Loucy (cell line): Measurements from ENCODE around the gene SLC39A8.

Source experiments
- H2AFZ ChIP-seq: fragments of 200-600 bp; sonication (generic); 2 replicates; pipeline ENCODE4 v1.6.0; 2016; ENCODE audit warnings: antibody characterized with exemption, mild to moderate bottlenecking, low read length, moderate library complexity
- H3F3A ChIP-seq: fragments of 200-600 bp; 2 replicates; pipeline ENCODE4 v1.6.0; 2016; ENCODE audit warnings: antibody characterized with exemption, low read depth, mild to moderate bottlenecking
- H3K27me3 ChIP-seq: fragments of 200-600 bp; sonication (generic); 2 replicates; pipeline ENCODE4 v1.6.1; 2014; ENCODE audit warnings: low read length, mild to moderate bottlenecking; ENCODE audit not compliant: insufficient read depth, poor library complexity, severe bottlenecking
- H3K36me3 ChIP-seq: fragments of 200-600 bp; sonication (generic); 2 replicates; pipeline ENCODE4 v1.6.1; 2016; ENCODE audit warnings: low read length; ENCODE audit not compliant: insufficient read depth
- H3K4me1 ChIP-seq: fragments of 200-600 bp; sonication (generic); 2 replicates; pipeline ENCODE4 v1.5.1; 2014; ENCODE audit warnings: low read length, mild to moderate bottlenecking; ENCODE audit not compliant: insufficient read depth, poor library complexity, severe bottlenecking
- H3K4me2 ChIP-seq: fragments of 200-600 bp; sonication (generic); 2 replicates; pipeline ENCODE4 v1.6.0; 2014; ENCODE audit warnings: antibody characterized with exemption, low read length, low read depth, mild to moderate bottlenecking; ENCODE audit not compliant: poor library complexity, severe bottlenecking
- H3K4me3 ChIP-seq: fragments of 200-600 bp; sonication (generic); 2 replicates; pipeline ENCODE4 v1.5.1; 2014; ENCODE audit warnings: low read length, mild to moderate bottlenecking, mixed read lengths; ENCODE audit not compliant: poor library complexity, severe bottlenecking
- H3K79me2 ChIP-seq: fragments of 200-600 bp; sonication (generic); 2 replicates; pipeline ENCODE4 v1.6.1; 2014; ENCODE audit warnings: low read length; ENCODE audit not compliant: insufficient read depth
- H3K9ac ChIP-seq: fragments of 200-600 bp; sonication (generic); 2 replicates; pipeline ENCODE4 v1.6.0; 2014; ENCODE audit warnings: mild to moderate bottlenecking, low read depth, low read length, moderate library complexity; ENCODE audit not compliant: poor library complexity, severe bottlenecking
- H3K9me2 ChIP-seq: fragments of 200-600 bp; sonication (generic); replicated peaks from 2 replicates; pipeline ENCODE4 v1.6.1; 2016; ENCODE audit warnings: low read depth, low read length, mixed read lengths
- H3K9me3 ChIP-seq: fragments of 200-600 bp; sonication (generic); 2 replicates; pipeline ENCODE4 v1.6.1; 2014; ENCODE audit warnings: mild to moderate bottlenecking, antibody characterized with exemption, low read length, low read depth; ENCODE audit not compliant: insufficient read depth
- H4K20me1 ChIP-seq: fragments of 200-600 bp; sonication (generic); 2 replicates; pipeline ENCODE4 v1.6.0; 2014; ENCODE audit warnings: antibody characterized with exemption, low read length, mild to moderate bottlenecking; ENCODE audit not compliant: insufficient read depth, poor library complexity, severe bottlenecking
- EZH2phosphoT487 ChIP-seq: fragments of 200-600 bp; IDR thresholded peaks from 2 replicates; pipeline ENCODE4 v1.6.1; 2018; ENCODE audit warnings: antibody characterized with exemption, mild to moderate bottlenecking, moderate library complexity, borderline replicate concordance
- TF ChIP-seq, protein P1 (sequence below): fragments of 200-600 bp; sonication (generic); conservative IDR thresholded peaks from 2 replicates; pipeline ENCODE4 v1.5.1; 2014; ENCODE audit warnings: mild to moderate bottlenecking, antibody characterized with exemption, low read length

The SLC39A8 gene

DNA sequence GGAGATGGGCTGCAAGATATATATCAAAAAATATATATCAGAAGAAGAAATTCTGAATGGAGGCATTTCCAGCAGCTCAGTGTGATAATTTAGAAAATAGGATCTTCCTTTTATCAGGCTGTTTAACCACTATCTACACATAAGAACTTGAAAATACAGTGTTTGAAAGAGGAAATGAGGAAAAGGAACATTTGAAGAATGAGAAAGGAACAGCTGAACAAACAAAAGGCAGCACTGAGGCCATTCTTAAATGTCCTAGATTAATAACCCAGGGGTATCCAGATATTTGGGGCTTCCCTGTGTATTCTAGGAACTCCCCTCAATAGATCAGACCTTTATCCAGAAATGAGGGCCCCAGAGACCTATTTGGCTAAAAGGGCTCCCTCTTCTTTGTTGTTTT, 4.1 kb downstream of the SLC39A8 start:
- H3F3A ChIP-seq = peaks cover 13% of the 10 kb centered on the region; the same call in 1 of the 2 replicates
- TF ChIP-seq, protein P1, sequence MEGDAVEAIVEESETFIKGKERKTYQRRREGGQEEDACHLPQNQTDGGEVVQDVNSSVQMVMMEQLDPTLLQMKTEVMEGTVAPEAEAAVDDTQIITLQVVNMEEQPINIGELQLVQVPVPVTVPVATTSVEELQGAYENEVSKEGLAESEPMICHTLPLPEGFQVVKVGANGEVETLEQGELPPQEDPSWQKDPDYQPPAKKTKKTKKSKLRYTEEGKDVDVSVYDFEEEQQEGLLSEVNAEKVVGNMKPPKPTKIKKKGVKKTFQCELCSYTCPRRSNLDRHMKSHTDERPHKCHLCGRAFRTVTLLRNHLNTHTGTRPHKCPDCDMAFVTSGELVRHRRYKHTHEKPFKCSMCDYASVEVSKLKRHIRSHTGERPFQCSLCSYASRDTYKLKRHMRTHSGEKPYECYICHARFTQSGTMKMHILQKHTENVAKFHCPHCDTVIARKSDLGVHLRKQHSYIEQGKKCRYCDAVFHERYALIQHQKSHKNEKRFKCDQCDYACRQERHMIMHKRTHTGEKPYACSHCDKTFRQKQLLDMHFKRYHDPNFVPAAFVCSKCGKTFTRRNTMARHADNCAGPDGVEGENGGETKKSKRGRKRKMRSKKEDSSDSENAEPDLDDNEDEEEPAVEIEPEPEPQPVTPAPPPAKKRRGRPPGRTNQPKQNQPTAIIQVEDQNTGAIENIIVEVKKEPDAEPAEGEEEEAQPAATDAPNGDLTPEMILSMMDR = no peak
- TF ChIP-seq EZH2phosphoT487 = no peak
- peaks cover 80% of the 10 kb centered on the region for H3K79me2 ChIP-seq
- H2AFZ ChIP-seq = no peak overlapping the region
- H3K36me3 ChIP-seq = no peaks in the 10 kb centered on the region
- H4K20me1 ChIP-seq = peaks cover 73% of the 10 kb centered on the region
- H3K9me2 ChIP-seq = no peaks in the 10 kb centered on the region
- H3K9ac ChIP-seq = peak overlapping the region; percentile 91
- H3K9me3 ChIP-seq = no peaks in the 10 kb centered on the region
- H3K4me2 ChIP-seq = peak overlapping the region; percentile 93
- peak overlapping the region; percentile 81 for H3K4me3 ChIP-seq
- H3K27me3 ChIP-seq = no peaks in the 10 kb centered on the region
- H3K4me1 ChIP-seq = peaks cover 65% of the 10 kb centered on the region

DNA sequence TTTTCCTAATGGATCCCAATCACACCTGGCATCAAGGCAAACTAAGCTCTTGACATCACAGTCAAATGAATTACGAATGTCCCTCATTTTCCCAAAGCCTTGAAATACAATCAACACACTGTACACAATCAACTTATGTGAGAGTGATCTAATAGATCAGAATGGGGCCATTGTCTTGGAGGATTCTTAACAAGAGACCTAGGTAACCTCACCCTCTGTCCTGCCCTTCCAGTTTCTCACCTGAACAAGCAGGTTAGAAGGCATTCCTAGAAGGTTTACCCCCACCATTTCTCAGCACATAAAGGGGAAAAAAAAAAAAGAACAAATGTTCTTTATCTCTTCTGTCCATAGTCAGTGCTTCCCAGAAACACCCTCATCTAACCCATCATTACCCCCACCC, 6.3 kb downstream of the SLC39A8 start:
- H3K27me3 ChIP-seq = no peaks in the 10 kb centered on the region
- H3K9me3 ChIP-seq = no peaks in the 10 kb centered on the region
- H3K4me3 ChIP-seq = peak overlapping the region; percentile 81
- H3K9ac ChIP-seq = peak overlapping the region; percentile 22
- no peak overlapping the region for H2AFZ ChIP-seq
- TF ChIP-seq, protein P1 = no peak
- no peak for TF ChIP-seq EZH2phosphoT487
- peaks cover 78% of the 10 kb centered on the region for H3K4me1 ChIP-seq
- peaks cover 2% of the 10 kb centered on the region; the same call in 1 of the 2 replicates for H3F3A ChIP-seq
- no peaks in the 10 kb centered on the region for H3K9me2 ChIP-seq
- no peaks in the 10 kb centered on the region for H3K36me3 ChIP-seq
- peak overlapping the region; percentile 93 for H3K4me2 ChIP-seq
- peaks cover 100% of the 10 kb centered on the region for H3K79me2 ChIP-seq
- peaks cover 95% of the 10 kb centered on the region for H4K20me1 ChIP-seq

DNA sequence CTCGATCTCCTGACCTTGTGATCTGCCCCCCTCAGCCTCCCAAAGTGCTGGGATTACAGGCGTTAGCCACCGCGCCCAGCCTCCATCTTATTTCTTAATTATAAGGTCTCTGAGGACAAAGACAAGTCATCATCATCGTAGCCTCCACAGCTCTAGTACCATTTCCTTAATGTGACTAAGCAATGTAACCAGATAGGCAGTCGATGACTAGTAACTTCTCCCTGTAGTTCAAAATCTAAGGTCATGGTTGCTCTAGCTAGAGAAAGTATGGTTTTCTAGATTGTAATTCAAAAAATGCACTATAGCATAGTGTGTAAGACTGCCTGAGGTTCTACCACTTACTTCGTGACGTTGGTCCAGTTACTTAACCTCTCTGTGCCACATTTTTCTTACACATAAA, 6.9 kb downstream of the SLC39A8 start:
- peaks cover 81% of the 10 kb centered on the region for H3K4me1 ChIP-seq
- peaks cover 100% of the 10 kb centered on the region for H3K79me2 ChIP-seq
- no peaks in the 10 kb centered on the region for H3K27me3 ChIP-seq
- H3K9ac ChIP-seq = no peak overlapping the region
- H3F3A ChIP-seq = no peaks in the 10 kb centered on the region
- TF ChIP-seq EZH2phosphoT487 = no peak
- TF ChIP-seq, protein P1 = no peak
- H3K9me3 ChIP-seq = no peaks in the 10 kb centered on the region
- H3K36me3 ChIP-seq = no peaks in the 10 kb centered on the region
- peak overlapping the region; percentile 81 for H3K4me3 ChIP-seq
- no peaks in the 10 kb centered on the region for H3K9me2 ChIP-seq
- peak overlapping the region; percentile 93 for H3K4me2 ChIP-seq
- H4K20me1 ChIP-seq = peaks cover 98% of the 10 kb centered on the region
- no peak overlapping the region for H2AFZ ChIP-seq
